COLO829 (cell line): ENCODE data around the gene PPP3CA.

Source experiments
- DNase-seq: peaks from one replicate; pipeline ENCODE4 v3.0.0; 2012; ENCODE audit warnings: low spot score

Gene PPP3CA

DNA sequence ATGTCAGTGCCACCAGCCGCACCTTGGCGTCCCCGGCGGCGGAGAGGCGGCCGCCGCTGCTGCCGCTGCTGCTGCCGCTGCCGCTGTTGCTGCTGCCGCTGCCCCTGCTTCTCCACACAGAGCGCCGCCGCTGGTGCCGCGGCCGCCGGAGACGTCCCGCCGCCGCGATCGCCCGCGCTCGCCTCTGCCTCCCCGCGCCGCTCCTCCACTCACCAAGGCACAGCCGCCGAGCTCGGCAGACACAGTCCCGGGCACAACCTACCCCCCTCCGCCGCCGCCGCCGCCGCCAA, at the start of gene PPP3CA:
TSS of gene PPP3CA (minus strand) at position 260 of the 290 bp plus-strand sequence.
- no peak for DNase-seq

DNA sequence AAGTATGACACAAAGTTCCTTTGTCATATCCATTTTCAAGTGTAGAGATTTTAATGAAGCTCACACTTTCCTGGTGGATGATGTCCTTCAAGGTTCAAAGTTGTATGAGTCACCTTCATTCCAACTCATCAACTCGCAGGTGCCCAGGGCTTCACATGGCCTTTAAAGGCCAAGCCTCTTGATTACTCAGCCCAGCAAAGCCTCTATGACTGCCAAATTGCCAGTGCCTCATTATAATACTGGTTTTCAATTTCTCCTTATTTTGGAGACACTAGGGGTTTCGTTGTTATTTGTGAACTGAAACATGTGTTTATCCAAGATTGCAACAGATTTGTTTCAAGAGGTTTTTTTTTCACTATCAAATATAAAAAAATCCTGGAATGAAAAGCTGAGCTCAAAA, 45.9 kb upstream of the PPP3CA start:
- DNase-seq = peak; percentile 66

DNA sequence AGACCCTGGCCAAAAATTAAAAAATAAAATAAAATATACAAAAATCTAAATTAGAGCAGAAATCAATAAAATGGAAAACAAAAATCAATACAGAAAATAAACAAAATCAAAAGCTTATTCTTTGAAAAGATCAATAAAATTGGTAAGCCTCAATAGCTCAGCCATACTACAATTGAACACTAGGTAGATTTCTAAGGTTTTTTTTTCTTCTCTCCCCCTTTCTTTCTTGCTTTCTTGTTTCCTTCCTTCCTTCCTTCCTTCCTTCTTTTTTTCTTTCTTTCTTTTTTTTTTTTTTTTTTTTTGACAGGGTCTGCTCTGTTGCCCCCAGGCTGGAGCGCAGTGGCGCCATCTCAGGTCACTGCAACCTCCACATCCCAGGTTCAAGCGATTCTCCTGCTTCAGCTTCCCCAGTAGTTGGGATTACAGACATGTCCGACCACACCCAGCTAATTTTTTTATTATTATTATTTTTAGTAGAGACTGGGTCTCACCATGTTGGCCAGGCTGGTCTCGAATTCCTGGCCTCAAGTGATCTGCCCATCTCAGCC, 23.4 kb upstream of the PPP3CA start:
- no peak for DNase-seq

DNA sequence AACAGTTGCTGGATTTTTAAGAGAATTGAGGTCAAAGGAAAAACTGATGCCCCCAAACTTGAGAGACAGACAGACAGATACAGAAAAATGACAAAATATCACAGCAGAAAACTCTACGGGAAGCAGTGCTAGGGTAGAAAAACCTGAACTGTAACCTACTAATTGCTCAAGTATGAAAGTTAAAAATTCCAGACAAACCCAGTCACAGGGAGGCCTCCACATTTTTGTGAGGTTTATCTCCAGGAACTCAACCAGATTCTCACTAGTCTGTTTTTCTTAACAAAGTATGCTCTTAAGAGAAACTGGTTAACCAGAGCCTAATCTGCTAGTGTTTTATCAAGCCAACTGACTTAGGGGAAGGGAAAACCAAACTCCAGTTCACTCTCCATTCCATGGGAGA, 19.9 kb upstream of the PPP3CA start:
- no peak for DNase-seq

DNA sequence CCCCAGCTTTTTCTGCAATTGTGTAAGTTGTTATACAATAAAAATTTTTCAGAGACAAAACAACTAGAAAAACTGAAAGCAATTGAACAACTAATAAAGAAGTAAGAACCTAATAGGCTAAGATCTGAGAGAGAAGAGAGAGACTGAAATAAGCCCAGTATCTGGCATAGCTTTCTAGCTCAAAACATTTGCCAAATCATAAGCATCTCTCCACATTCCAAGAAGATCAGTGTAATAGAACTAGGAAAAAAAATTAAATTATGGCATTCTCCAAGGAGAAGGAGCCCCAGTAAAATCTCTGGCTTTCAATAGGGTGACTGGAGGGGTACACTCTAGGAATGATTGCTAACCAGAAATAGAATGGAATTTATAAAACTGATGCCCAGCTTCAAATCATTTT, 19.0 kb upstream of the PPP3CA start:
- no peak for DNase-seq

DNA sequence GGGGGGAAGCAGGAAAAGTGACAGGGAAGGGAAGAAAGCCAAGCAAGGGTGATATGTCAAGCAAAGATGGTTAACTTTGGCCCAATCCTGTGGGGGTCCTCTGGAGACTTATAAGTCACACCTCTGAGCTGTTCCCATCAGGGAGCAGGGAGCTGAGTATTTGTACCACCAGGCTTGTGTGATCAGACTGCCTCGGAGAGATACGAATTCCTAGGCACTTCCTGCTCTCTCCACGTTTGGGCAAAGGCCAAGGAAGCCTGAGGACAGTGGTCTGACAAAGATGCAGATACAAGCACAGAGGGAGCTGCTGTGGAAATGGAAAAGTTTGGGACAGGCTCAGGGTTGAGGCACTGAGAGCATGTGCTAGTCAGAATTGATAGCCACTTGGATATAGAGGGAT, 10.4 kb upstream of the PPP3CA start:
- no peak for DNase-seq

DNA sequence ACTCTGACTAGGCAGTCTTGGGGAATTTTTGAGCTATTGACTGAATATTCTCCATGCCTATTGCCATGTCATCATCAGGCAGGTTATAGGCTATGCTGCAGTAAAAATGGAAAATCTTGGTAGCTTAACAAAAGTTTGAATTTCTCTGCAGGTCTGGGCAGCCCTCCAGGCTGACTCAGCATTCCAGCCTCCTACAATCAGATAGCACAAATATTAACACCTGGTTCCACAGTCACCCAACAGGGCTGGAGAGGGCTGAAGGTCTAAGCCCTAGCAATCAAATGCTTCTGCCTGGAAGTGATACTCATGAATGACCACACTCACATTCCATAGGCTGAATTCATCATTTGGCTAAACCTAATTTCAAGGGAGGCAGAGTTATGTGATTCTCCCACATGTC, 9.6 kb upstream of the PPP3CA start:
- DNase-seq = peak; percentile 26

DNA sequence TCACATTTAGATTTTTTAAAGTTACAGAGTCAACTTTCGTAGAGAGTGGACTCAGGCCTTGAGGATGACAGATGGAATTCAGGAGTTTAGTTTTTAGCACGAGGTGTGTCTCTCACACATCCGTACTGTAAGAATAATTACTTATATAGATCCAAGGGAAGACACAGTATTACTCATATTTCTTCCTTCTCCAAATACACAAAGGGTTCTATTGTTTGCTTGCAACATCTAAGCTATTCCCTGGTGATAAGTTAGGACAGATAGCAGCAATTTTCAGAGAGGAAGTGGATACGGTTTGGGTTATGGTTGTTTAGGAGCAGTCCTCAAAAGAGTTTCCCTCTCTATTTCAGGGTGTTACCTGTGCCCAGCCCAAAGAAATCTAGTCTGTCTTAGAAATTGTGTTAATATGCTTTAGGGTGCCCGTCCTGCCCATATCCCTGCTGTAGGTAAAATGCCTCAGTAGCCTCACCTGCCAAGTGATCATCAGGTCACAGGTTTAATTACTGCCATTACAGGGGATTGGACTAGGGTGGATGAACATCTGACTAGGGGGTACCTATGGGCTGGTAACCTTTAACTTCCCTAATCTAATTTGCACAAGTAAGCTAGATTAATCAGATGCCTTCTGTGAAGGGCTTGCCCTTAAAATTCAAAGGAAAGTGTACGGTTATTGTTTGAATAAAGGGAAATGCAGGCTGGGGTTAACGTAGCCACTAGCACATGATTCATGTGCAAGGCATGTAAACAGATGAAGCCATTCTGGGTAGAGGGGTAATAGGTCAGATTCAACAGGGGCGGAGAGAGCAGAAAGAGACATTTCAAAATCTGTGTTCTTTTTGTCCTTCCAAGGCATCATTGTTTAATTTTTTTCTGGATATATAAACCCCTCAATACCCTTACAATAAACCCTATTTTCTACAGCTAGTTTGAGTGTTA, 8.7 kb upstream of the PPP3CA start:
- DNase-seq = peak; percentile 95

DNA sequence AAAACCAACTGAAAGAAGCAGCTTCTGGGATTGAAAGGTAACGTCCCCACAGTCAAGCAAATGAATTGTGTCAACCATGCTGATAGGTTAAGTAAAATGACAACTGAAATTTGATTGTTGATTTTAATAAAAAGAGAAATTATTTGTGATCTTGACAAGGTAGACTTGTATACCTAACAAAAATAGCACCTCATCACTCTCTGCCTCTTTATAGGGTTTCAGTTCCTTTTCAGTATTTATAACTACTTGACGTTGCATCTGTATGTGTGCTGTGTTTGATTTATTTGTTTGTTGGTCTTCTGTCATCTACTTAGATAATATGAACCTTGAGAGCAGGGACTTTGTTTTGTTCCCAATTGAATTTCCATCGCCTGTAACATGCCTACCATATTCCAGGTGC, 7.9 kb upstream of the PPP3CA start:
- no peak for DNase-seq

DNA sequence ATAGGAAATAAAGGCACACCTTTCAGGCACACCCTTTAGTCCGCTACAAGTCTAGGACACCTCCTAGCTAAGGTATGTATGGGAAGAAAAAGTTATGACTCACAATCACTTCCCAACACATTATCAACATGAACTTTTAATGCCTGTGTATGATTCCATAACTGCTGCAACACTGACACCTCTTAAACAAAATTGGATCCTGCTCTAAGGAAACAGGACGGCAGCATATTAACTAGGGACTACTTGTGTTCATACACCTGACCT, 2.4 kb upstream of the PPP3CA start:
- DNase-seq = no peak

DNA sequence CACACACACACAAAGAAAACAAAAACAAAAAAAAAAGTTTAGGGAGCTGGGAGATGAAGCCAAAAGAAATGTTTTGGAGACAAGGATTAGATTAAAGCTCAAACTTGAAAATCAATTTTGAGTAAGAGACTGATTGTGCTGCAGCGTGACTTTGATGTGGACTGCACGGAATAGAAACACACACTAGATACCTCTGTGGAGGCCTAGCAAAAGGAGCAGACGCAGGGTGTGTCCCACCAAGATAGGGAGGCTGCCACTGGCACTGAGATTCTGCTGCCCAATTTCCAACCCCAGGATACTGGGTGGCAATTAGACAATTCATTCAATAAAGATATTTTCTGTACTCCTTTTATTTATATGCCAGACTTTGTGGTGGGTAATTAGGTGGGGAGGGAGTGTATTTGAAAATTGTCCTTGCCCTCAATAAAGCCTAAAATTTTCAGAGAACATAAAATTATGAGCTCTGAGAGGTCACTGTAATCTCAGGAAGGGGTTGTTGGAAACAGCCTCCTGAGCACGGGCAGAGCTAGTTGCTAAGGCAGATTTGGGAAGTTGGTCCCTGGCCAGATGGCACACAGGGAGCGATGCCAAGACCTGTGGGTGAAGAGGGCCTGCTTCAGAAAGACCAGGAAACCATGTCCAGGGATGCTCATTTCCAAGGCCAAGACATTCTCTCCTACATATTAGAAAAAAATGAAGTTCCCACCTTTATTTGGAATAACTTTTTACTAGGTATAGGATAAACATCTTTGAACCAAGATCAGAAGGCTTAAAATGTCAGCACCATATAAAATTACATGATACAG, 1.9 kb upstream of the PPP3CA start:
- no peak for DNase-seq

DNA sequence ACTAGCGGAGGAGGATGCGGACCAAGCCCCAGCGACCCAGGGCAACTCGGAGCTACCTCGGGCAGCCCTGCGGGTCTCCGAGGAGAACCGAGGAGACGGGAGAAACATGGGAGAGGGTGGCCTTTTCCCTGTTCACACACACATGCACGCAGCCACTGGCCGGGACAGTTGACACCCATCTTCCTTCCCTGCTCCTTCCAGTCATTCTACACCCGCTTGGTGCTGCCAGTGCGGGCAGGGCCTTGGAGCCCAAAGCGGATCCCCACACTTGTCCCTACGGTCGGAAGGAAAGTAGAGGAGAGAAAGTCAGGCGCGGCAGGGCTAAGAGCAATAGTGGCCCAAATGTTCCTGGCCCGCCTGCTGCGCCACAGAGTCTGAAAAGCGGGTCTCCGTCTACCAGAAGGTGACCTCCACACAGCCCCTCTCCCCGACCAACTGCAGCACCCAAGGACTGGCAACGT, 1.1 kb upstream of the PPP3CA start:
- peak; percentile 18 for DNase-seq

DNA sequence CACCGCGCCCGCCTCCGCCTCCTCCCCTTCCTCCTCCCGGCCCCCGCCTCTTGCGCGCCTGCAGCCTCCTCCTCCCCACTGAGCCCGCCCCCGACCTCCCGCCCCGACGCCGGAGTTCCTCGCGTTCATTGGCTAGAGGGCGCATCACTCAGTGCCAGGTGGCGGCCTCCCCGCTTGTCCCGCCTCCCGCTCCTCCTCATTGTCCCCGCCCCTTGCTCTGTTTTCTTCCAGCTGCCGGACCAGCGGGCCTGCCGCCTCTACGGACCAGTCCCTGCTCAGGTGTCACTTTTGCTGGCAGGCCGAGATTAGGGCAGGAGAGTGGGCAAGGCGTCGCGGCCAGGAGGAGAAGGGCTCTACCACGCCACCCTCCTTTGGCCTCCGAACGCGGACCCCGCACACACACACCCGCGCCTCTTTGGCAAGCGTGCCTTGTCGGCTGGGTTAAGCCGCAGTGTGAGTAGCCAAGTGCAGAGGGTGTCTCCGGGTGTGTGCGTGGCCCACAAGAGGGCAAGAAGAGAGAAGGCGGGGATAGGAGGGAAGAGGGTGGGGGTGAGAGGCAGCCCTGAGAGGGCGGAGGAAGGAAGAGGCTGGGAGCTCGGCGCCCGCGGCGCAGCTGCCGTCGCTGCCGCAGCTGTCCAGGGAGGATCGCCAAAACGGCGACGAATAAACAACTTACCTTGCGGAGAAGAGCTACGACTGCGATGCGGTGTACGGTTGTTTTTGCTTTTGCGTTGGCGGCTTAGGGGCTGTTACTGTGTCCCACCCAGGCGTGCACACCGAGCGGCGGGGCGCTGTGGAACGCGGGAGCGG, 436 bp upstream of the PPP3CA start:
- DNase-seq = peak; percentile 98

DNA sequence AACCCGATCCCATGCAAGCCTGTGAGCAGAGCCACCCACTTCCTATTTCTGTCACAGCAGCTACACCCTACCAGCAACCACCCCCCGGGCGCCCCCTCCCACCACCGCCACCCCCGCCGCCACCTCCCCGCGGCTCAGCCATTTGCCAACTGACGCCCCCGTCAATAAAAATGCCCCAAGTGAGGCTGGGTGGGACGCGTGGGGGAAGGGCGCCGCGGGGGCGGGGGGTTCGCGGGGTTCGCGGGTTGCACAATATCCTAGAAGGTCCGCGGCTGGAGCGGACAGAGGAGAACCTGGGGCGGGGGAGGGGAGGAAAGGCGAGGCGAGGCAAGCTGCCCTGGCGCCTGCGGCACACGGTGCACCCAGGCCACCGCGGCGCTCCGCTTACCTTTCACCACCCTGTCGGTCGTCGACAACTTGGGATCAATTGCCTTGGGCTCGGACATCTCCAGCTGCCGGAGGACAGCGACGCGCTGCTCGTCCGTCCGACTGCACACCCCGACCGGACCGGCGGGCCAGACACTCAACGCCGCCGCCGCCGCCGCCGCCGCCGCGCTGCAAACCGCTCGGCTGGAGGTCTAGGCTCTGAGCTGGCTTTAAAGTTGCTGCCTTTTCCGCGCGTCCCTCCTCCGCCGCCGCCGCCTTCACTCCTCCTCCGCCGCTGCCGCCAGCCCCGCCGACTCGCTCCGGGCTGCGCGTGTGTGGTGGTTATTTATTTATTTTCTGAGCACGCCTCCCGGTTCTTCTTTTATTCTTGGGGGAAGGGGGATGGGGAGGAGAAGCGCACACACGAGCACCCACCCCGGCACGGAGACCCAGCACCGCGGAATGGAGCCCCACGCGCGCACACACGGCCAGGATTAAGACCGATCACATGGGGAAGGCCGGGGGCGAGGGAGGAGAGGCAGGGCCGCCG, 717 bp downstream of the PPP3CA start:
- DNase-seq = peak; percentile 36

DNA sequence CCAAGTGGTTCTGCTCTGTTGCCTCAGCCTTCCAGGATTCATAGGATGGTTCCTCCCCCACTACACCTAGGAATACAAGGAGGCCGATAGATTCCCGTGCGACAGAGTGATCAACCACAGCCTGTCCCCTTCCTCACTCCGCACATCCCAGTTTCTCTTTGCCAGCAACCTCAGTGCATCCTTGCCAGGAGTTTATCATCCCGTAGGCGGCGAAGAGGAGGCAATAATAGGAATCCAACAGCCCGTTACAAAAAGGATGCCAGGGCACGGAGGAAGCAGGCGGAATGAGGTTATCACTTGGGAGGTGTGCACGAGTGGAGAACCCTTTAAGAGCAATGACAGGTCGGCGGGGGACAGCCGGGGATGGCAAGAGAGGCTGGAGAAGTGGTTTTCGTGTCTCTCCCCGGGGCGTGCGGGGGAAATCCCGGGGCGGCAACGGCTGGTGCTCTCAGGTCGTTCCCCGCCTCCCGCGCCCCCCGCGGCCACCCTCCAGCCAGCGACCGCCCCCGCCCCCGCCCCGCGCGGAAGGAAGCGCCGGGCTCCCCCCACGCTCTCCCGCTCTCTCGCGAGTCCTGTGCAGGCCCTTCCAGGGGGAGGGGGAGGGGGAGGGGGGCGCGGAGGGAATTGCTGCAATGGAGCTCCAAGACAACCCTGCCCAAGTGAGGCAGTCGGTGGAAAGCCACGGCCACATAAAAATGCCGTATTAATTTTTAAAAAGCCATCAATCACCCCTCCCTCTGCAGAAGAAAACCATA, 1.6 kb downstream of the PPP3CA start:
- peak; percentile 53 for DNase-seq

DNA sequence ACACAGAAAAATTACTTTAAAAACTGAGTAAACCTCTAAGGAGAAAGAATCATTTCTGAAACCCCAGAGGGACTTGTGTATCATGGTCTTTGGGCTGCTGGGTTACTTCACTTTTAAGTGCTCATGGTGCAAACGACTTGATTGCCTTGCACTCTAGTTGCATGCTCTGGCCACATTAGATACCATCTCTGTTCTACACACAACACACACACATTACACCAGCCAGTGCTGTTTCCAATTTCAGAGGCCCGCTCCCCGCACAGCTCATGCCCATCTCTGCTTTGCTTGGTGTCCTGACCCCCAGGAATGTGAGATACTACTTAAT, 2.1 kb downstream of the PPP3CA start:
- no peak for DNase-seq

DNA sequence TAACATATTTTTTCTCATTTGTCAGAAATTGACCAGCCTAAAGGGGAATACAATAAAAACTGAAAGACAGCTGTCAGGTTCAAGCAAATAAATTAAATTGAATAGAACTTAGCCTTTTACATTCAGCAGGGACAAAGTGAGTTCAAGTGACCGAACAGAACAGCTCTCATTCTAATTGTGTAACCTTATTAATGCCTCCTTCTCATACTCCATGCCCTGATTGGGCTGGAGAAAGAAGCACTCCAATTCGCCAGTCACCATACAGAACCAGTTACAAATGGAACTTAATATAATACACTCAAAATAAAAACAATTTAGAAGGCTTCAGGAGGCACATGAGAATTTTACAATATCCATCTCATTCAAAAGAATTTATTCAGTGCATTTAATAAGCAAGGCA, 8.0 kb downstream of the PPP3CA start:
- DNase-seq = no peak

DNA sequence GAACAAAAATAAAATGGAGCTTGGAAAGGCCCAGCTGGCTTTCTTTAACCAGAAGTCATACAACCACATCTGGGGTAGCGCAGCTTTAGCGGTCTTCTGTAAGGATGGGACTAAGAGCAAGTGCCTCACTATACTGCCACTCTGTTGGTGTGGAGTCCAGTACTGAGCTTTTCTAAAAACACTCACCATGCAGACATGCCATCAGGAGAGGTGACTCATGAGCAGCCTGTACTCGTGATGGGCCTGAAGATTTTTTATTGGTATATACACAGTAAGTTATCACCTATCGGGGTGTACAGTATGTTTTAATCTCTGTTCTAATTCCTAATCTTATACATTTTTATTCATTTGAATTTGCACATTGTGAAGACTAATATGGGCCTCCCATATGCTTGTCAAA, 9.6 kb downstream of the PPP3CA start:
- no peak for DNase-seq

DNA sequence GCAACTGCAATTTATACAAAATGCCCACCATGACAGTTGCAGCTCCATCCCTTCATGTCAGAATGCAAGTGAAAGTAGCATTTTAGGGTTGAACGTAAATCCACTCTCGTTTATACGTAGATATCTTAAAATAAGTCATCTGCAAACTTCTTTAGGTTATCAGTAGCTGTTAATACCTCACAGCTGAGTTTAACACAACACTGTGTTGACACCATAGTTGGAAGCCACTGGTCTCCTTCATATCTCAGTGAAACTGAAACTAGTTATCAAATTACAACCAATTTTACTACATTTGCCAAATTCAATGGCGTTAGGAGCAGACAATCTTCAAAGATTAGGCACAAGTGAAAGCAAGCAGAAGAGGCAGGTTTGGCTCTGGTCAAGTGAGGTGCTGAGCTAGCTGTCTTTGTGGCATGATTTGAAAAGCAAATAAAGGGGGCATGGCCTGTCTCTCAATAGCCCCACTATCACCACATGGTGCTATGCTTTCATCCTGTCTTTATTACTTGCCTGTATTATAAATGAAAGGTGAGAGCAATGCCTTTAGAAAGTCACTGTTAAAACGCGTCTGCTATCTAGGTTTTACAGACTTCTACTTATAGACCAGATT, 12.3 kb downstream of the PPP3CA start:
- no peak for DNase-seq

DNA sequence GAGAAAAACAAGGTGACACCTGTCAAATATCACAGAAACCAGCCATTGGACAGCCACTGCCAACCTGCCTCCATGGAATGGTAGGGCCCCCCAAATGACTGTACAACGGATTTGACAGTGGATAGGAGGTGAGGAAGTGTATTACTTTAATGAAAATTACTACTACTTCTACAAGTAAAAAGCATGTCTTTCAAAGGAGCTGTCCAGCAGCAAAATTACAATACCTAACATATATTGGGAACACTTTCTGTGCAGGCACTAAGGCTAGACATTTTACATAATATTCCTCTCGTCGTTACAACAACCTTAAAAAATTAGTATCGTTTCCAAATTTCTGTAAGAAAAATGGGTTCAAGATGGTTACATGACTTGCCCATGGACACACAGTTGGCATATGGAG, 14.9 kb downstream of the PPP3CA start:
- no peak for DNase-seq
